Measurements from ENCODE around the gene PIN4.

The PIN4 gene

DNA sequence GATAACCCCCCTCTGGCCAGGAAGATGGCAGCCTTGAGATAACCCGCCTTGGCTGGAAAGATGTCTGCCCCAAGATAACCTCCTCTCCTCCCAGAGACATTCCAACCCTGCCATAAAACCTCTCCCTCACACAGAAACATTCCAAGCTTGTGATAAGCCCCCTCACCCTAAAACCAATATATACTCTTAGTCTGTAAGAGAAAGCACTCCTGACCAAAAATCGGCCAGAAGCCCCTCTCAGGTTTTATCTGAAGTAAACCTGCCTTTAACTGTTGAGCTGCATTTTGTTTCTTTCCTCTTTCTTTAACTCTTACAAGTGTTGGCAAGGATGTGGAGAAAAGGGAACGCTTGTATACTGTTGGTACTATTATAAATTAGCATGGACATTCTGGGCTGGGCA lies 48.7 kb downstream of the PIN4 start:
- FAIRE-seq = no peak
- DNase-seq (ENCODE audit: insufficient read length, low spot score) = no peak
- TF ChIP-seq, protein P1, sequence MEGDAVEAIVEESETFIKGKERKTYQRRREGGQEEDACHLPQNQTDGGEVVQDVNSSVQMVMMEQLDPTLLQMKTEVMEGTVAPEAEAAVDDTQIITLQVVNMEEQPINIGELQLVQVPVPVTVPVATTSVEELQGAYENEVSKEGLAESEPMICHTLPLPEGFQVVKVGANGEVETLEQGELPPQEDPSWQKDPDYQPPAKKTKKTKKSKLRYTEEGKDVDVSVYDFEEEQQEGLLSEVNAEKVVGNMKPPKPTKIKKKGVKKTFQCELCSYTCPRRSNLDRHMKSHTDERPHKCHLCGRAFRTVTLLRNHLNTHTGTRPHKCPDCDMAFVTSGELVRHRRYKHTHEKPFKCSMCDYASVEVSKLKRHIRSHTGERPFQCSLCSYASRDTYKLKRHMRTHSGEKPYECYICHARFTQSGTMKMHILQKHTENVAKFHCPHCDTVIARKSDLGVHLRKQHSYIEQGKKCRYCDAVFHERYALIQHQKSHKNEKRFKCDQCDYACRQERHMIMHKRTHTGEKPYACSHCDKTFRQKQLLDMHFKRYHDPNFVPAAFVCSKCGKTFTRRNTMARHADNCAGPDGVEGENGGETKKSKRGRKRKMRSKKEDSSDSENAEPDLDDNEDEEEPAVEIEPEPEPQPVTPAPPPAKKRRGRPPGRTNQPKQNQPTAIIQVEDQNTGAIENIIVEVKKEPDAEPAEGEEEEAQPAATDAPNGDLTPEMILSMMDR (IDR thresholded peaks at IDR 0.05; ENCODE audit: insufficient read depth, missing control alignments) = no peak

DNA sequence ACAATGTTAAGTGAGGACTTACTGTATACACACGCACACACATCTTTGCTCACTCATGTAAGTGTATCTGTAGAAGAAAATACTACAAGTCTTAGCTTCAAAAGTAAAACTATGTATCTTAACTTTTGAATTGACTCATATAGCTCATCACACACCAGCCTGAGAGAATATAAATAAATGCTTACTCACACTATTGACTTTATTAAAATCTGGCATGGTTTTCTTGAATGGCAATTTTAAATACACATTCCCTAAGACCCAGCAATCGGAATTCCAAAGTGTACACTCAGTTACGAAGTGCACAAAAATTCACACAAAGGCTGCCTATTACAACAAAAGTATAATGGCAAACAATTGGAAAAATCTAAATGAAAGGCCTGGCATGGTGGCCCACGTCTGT lies 55.3 kb downstream of the PIN4 start:
- no peak for FAIRE-seq
- no peak for DNase-seq (ENCODE audit: insufficient read length, low spot score)
- TF ChIP-seq, protein P1 (IDR thresholded peaks at IDR 0.05; ENCODE audit: insufficient read depth, missing control alignments) = no peak

DNA sequence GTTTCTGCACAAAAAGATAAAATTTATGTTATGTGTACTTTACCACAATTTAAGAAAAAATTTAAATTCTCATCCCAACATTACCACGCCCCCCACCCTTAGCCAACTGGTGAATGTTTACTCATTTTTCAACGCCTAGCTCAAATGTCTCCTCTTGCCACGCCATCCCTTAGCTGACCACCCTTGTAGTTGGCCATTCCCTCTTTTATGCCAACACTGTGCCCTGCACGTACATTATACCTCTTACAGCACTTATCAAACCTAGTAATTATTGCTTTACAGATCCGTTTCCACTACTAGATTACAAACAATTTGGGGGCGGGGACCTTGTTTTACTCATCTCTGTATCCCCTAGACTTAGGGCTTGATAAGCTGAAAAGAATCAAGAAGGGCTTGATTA lies 56.6 kb downstream of the PIN4 start:
- no peak for FAIRE-seq
- TF ChIP-seq, protein P1 (IDR thresholded peaks at IDR 0.05; ENCODE audit: insufficient read depth, missing control alignments) = no peak
- no peak for DNase-seq (ENCODE audit: insufficient read length, low spot score)

DNA sequence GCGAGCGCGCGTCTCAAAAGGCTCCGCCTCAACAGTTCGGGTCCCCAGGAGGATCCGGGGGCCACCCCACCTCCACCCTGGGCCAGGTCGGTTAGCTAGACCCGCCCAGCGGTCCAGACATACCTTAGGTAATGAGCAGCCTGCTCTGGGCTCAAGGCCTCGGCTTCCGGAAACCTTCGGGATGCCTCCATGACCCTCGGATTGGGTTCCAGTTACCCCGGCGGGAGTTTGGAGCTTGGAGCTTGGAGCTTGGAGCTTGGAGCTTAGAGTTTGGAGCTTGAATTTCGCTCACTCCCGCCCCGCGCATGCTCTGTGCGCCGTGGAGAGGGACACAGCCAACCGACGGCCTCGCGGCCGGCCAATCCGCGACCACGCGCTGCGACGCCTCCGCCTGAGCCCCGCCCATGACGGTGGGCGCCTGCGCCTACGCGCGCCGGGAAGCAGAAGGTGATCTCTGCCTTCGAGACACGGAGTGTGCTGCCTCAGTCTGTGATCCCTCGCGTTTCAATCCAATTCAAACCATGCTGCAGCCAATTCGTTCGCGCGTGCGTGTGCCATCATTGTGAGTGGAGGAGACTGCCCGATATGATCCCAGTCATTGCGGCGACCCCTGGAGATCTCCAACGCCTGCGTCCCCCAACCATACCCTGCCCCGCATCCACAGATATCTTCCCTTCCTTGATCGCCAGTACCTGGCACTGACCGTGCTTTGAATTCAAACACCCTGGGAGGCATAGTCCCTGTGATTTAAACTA lies 57.3 kb downstream of the PIN4 start, which contains the start of gene ERCC6L:
Gene ERCC6L, minus strand, starts transcription at position 307 of the 755 bp plus-strand sequence. Its CDS starts 116 bp downstream, at position 191.
- DNase-seq (ENCODE audit: insufficient read length, low spot score) (peak; percentile 70), FAIRE-seq (no peak)
- TF ChIP-seq, protein P1 (IDR thresholded peaks at IDR 0.05; ENCODE audit: insufficient read depth, missing control alignments) = no peak

DNA sequence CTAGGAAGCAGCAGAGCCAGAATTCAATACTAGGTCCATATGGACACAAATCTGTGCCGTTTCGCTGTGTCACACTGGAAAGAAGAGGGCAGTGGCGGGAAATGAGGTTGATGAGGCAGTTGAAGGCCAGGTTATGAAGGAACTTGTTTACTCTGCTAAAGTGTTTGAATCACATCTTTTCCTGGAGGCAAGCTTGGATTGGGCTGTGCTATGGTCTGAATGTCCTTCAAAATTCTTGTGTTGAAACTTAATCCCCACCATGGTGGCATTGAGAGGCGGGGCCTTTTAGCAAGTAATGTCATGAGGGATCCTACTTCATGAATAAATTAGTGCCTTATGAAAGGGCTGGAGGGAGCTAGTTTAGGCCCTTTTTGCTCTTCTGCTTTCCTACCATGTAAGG lies 59.4 kb downstream of the PIN4 start:
- TF ChIP-seq, protein P1 (IDR thresholded peaks at IDR 0.05; ENCODE audit: insufficient read depth, missing control alignments) = no peak
- DNase-seq (ENCODE audit: insufficient read length, low spot score) (no peak), FAIRE-seq (no peak)

DNA sequence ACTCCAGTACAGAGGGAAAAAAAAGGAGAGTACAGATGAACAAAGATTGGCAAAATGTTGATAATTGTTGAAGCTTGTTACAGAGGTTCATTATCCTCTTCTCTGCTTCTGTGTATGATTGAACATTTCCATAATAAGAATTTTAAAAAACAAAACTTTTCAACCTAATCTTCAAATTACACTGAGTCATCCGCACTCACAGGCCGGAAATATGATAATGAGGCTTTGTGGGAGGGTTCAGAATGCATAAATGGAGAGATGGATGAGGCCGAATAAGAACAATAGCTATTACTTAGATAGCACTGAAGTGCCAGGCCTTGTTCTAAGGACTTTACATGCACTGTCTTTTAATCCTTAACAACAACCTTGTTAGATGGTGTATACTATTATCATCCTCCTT lies 61.9 kb downstream of the PIN4 start:
- no peak for DNase-seq (ENCODE audit: insufficient read length, low spot score)
- TF ChIP-seq, protein P1 (IDR thresholded peaks at IDR 0.05; ENCODE audit: insufficient read depth, missing control alignments) = no peak
- no peak for FAIRE-seq

DNA sequence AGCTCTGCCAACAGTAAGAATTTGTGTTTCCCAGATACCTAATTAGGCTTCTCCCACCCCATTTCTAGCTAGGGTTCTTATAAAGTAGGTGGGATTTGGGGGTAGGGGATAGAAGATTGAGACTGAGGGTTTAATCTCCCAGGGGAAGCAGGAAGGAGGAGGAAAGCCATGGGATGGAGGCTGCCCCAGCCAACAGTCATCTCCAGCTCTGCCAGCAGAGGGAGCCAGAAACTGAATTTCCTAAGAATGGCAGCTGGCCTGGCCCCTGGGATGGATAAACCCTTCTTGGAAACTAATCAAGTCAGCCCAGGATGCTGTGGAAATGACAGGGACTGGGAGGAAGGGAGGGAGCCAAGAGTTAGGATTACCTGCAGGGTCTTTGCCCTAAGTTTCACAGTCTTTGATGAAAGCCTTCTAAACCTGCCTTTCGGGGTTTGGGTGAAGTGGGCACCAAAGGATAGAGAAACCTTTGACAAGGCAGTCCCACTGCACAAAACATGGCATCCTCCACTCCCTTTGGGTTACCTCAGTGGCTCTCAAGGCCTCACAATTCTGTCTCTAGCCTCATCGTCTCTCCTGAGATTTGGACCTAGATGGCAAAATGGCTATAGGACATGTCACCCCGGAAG lies 64.0 kb downstream of the PIN4 start:
- peak; percentile 35 for DNase-seq (ENCODE audit: insufficient read length, low spot score)
- no peak for FAIRE-seq
- TF ChIP-seq, protein P1 (IDR thresholded peaks at IDR 0.05; ENCODE audit: insufficient read depth, missing control alignments) = peak; percentile 69
